HG03378 (cell line): ENCODE results near the gene DNAJC7.

Experiments used
- ATAC-seq: cut with Tn5 transposase; IDR thresholded peaks from one replicate; pipeline ENCODE4 v1.9.1; 2021; ENCODE audit warnings: mild to moderate bottlenecking, moderate library complexity; ENCODE audit not compliant: unreplicated experiment

The DNAJC7 gene

DNA sequence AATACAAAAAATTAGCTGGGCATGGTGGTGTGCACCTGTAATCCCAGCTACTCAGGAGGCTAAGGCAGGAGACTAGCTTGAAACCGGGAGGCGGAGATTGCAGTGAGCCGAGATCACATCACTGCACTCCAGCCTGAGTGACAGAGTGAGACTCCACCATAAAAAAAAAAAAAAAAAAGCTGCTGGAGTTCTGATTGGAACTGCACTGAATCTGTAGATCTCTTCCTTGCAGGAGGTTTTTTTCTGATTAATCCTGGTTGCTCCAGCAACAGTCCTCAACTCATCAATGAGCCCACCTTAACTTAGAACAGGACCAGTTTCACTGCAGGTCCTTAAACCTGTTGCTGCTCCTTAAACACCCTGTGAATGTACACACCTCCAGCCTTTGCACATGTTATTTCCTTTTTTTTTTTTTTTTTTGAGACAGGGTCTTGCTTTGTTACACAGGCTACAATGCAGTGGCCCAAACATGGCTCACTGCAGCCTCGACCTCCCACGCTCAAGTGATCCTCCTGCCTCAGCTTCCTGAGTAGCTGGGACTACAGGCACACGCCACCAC, 88.5 kb downstream of the DNAJC7 start:
- ATAC-seq: no peak
